Breast epithelium (tissue), 3 donors: Measurements from ENCODE around the gene KCTD19.

Experiments
- POLR2A ChIP-seq: fragments of 450-650 bp; IDR thresholded peaks from one replicate; pipeline ENCODE4 v1.6.1; 2016; ENCODE audit warnings: antibody characterized with exemption, mild to moderate bottlenecking, moderate library complexity
- TF ChIP-seq, protein P1 (sequence below), 3 donors: fragments of 450-650 bp; IDR thresholded peaks; one replicate each; pipeline ENCODE4 v1.5.1; 2016 to 2017; ENCODE audit warnings: antibody characterized with exemption in 3 of 3, mild to moderate bottlenecking in 3 of 3, moderate library complexity in 3 of 3

DNA sequence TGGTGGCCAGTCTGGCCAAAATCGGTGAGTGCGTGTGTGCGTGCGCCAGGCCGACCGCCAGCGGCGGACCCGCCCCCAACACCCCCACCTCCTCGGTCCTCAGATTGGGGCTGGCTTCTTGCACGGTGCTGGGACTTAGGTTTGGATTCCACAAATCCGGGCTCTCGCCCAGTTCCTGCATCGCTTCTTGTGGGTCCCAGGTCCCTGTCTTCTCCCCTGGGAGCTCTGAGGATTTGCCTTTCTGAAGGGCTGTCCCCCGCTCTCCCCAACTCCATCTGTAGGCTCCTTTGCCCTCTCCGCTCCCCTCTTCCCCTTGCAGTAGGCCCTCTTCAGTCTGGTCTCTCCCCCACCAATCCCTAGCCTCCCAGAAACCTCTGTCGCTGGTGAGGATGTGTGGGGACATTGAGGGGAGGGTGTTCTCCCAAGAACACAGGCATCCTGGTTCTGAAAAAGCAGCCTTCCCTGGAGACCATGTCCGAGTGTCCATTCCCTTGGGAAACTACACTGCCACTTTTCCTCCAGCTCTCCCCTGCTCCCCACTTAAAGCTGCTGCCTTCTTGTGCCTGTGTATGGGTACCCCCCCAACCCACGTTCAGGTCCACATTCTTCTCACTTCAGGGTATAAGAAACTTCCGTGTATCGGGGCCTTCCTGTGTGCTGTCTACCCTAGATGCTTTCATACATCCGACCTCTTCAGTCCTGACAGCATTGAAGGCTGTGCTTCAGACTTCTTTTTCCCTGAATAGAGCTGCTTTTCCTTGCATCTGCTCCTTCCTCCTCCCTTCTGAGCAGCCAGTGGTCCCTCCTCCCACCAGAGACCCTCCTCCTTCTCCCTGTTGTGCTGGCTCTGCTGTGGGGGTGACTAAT, 77.1 kb downstream of the KCTD19 start:
- TF ChIP-seq, protein P1, sequence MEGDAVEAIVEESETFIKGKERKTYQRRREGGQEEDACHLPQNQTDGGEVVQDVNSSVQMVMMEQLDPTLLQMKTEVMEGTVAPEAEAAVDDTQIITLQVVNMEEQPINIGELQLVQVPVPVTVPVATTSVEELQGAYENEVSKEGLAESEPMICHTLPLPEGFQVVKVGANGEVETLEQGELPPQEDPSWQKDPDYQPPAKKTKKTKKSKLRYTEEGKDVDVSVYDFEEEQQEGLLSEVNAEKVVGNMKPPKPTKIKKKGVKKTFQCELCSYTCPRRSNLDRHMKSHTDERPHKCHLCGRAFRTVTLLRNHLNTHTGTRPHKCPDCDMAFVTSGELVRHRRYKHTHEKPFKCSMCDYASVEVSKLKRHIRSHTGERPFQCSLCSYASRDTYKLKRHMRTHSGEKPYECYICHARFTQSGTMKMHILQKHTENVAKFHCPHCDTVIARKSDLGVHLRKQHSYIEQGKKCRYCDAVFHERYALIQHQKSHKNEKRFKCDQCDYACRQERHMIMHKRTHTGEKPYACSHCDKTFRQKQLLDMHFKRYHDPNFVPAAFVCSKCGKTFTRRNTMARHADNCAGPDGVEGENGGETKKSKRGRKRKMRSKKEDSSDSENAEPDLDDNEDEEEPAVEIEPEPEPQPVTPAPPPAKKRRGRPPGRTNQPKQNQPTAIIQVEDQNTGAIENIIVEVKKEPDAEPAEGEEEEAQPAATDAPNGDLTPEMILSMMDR (IDR thresholded peaks at IDR 0.05): no peak
- TF ChIP-seq POLR2A: no peak
